Neutrophil (primary cell): Measurements from ENCODE around the gene SRRT.

Experiments
- H3K27ac ChIP-seq: fragments of 200-600 bp; sonication (generic); 2 replicates; pipeline ENCODE4 v1.5.1; 2016; ENCODE audit warnings: mild to moderate bottlenecking, moderate library complexity
- H3K27me3 ChIP-seq: fragments of 200-600 bp; sonication (generic); 2 replicates; pipeline ENCODE4 v1.6.0; 2016; ENCODE audit warnings: mild to moderate bottlenecking
- H3K36me3 ChIP-seq: fragments of 200-600 bp; sonication (generic); 2 replicates; pipeline ENCODE4 v1.5.1; 2017
- H3K4me1 ChIP-seq, 2 experiments: fragments of 200-600 bp in 1 of 2; sonication (generic) in 1 of 2; 1 replicate in 1 of 2; 2 replicates in 1 of 2; pipeline versions ENCODE4 v1.5.1 to v1.6.1; 2013 to 2016; ENCODE audit warnings: low read depth in 1 of 2, low read length in 1 of 2, mild to moderate bottlenecking in 1 of 2, moderate library complexity in 1 of 2; ENCODE audit not compliant: control insufficient read depth in 1 of 2, insufficient read depth in 1 of 2
- H3K4me3 ChIP-seq, 2 experiments: fragments of 200-600 bp in 1 of 2; sonication (generic) in 1 of 2; 1 replicate in 1 of 2; 2 replicates in 1 of 2; pipeline ENCODE4 v1.5.1; 2013 to 2016; ENCODE audit warnings: low read depth in 1 of 2, low read length in 1 of 2, mild to moderate bottlenecking in 1 of 2, moderate library complexity in 1 of 2
- H3K9me3 ChIP-seq: fragments of 200-600 bp; sonication (generic); 2 replicates; pipeline ENCODE4 v1.5.1; 2016
- CTCF ChIP-seq: fragments of 200-600 bp; sonication (generic); IDR thresholded peaks from 2 replicates; pipeline ENCODE4 v1.5.1; 2016; ENCODE audit warnings: antibody characterized with exemption

SRRT gene

GRCh38 chr7:100891568-100892247 lies 16.8 kb downstream of the SRRT start:
- H3K4me3 ChIP-seq: no peak overlapping the region
- TF ChIP-seq CTCF: no peak
- H3K27ac ChIP-seq: no peak overlapping the region
- peaks cover 8% of the 10 kb centered on the region for H3K36me3 ChIP-seq
- peaks cover 52 to 69% of the 10 kb centered on the region in 2 experiments for H3K4me1 ChIP-seq
- H3K27me3 ChIP-seq: peaks cover 69% of the 10 kb centered on the region
- no peaks in the 10 kb centered on the region for H3K9me3 ChIP-seq

DNA sequence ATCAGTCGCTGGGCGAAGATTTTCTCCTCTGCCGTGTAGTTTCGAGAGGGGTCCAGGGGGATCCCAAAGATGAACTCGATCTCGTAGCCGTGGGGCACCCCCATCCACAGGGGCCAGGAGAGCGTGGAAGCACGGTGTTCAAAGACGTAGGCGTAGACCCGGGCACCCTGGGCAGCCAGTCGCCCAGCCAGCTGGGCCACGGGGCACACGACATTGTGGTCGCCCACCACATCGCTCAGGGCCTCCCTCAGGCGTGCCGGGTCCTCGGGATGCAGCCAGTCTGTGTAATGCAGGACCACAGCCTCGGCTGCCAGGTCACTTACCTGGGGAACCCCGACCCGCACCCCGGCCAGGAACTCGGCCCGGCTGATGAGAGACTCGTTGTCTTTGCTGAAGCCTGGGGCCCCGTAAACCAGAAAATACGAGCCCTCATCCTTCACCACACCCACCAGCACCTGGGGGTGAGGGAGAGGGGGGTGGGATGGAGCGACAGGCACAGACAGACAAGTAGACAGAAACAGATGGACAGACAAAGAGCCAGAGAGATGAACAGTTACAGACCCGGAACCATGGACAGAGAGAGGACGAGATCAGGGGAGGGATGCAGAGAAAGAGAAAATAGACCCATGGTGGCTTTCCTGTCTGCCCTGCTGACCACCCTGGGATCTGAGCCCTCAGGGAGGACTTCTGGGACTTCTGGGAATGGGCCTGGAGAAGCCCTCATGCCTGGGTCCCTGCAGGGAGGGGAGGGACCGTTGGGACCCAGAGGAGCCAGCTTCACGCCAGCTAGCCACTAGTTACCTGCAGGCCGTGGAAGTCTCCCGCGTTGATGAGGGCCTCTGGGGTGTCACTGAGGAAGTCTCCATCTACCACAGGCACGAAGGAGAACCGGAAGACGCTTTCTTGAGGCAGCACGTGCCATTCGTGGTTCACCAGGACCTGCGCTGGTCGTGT lies 17.7 kb downstream of the SRRT start:
- H3K36me3 ChIP-seq: peaks cover 4% of the 10 kb centered on the region
- peaks cover 43 to 64% of the 10 kb centered on the region in 2 experiments for H3K4me1 ChIP-seq
- peaks cover 79% of the 10 kb centered on the region for H3K27me3 ChIP-seq
- no peak for TF ChIP-seq CTCF
- H3K4me3 ChIP-seq: no peak overlapping the region
- no peaks in the 10 kb centered on the region for H3K9me3 ChIP-seq
- H3K27ac ChIP-seq: no peak overlapping the region

- H3K27me3 ChIP-seq: peaks cover 86% of the 10 kb centered on the region
Measured at GRCh38 chr7:100893318-100893895, 18.5 kb downstream of the SRRT start.

DNA sequence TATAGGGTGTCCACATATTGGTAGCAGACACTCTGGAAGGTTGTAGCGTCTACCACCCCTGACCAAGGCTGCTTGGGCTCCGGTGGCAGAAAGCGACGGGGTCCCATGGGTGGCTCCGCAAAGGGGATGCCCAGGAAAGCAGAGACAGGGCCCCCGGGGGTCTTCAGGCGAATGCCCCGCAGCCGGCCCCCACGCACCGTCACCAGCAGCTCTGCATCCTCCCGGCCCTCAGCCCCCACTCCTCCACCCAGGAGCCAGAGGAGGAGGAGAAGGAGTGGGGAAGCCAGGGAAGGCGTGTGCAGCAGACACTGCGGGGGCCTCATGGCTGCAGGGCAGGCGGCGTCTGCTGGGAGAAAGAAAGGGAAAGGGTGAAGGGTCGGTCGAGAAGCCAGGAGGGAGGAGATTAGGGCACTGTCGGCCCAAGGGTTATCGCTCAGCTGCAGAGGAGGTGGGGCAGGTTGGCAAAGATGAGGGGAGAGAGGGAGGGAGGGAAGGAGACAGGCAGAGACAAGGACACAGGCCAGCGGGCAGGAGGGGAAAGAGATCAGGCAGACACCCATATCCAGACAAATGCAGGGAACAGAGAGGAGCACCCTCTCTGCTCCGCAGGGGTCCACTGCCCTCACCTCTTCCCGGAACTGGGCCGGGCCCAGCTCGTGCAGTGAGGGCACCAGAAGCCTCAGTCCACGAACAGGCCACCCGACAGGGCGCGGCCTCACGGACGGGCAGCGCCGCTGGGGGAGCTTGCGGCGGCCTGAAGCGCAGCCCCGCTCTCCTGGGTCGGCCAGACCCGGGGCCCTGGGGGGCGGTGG lies 19.2 kb downstream of the SRRT start:
- Histone ChIP-seq H3K36me3 (no peaks in the 10 kb centered on the region), H3K4me1 (peaks cover 28 to 50% of the 10 kb centered on the region in 2 experiments), H3K4me3 (no peak overlapping the region), H3K27me3 (peaks cover 93% of the 10 kb centered on the region), H3K27ac (no peak overlapping the region), H3K9me3 (no peaks in the 10 kb centered on the region)
- no peak for TF ChIP-seq CTCF

More at GRCh38 chr7:100893318-100893895, 18.5 kb downstream of the SRRT start:
- no peak overlapping the region for H3K4me3 ChIP-seq
- H3K4me1 ChIP-seq: peaks cover 35 to 57% of the 10 kb centered on the region in 2 experiments
- H3K9me3 ChIP-seq: no peaks in the 10 kb centered on the region
- no peaks in the 10 kb centered on the region for H3K36me3 ChIP-seq
- no peak for TF ChIP-seq CTCF
- H3K27ac ChIP-seq: no peak overlapping the region
